Measurements from ENCODE around the gene MRM2.
A peak's percentile ranks its signal among the peaks of the same experiment; 100 is the strongest.
"Not testable (repeated sequence)": the region's sequence is repeated elsewhere in the genome, so short reads cannot be mapped to it uniquely, and the experiment has no call there.

The MRM2 gene

GRCh38 chr7:2241580-2242540, at the start of gene MRM2, which contains the start of gene NUDT1:
MRM2 (minus strand) TSS chr7:2242205; CDS start chr7:2242169, 36 bp downstream.
NUDT1 (plus strand) TSS chr7:2242226; CDS start chr7:2244575, 2,349 bp downstream.
- DNase-seq, result peak; percentile 78

- no peak for DNase-seq
Observed at GRCh38 chr7:2290877-2291276, 48.9 kb upstream of the MRM2 start.

DNA sequence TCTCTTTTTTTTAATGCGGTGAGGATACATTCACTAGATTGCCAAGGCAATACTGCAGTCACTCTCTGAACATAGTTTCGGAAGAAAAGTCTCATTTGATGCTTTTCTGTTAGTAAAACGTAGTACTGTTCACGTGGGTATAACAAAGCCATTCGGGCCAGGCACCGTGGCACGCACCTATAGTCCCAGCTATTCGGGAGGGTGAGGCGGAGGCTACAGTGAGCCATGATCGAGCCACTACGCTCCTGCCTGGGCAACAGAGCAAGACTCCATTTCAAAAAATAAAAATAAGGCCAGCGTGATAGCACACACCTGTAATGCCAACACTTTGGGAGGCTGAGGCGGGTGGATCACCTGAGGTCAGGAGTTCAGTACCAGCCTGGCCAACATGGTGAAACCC, 47.6 kb upstream of the MRM2 start:
- no peak for DNase-seq

GRCh38 chr7:2289111-2289586, 47.1 kb upstream of the MRM2 start:
- no peak for DNase-seq

- DNase-seq, result no peak
Observed at GRCh38 chr7:2288503-2288902, 46.5 kb upstream of the MRM2 start.

GRCh38 chr7:2287745-2288144, 45.7 kb upstream of the MRM2 start:
- DNase-seq, result no peak

DNA sequence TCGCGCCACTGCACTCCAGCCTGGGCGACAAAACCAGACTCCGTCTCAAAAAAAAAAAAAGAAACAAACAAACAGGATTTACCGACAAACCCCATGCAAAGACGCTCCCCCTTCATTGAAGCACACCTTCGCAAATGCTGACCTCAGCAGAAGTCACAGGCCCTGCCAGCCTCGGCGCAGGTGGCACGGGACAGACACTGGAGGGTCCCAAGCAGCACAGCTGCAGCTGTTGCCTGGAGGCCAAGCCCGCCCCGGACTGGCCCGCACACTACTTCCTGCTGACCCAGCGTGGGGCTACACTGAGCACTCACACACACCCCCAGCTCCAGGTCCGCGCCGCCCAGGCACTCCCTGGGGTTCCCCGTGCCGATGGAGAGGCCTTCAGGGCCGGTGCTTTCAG, 41.1 kb upstream of the MRM2 start:
- no peak for DNase-seq

DNA sequence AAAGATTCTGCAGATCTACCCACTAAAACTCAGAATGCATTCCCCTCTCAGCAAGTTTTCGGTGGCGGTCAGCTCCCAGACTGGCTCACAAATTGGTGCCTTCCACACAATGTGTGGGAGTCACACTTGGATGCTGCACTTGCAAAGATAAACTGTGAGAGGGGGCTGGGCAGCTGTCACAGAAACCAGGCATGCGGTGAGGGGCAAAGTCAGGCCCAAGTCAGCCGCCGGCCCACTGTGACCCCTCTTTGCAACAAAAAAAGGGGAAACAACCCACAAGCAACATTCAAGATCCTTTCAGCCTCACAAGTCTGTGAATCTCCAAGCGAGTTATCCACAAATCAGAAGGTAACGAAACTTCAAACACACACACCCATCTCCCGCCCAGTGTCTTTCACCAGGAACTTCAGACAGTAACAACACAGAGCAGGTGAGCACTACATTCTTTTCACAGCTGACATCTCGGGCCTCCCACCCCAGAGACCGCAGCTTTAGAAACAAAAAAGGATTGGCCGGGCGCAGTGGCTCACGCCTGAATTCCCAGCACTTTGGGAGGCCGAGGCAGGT, 40.3 kb upstream of the MRM2 start:
- DNase-seq, result no peak

GRCh38 chr7:2281541-2281940, 39.5 kb upstream of the MRM2 start:
- no peak for DNase-seq

DNA sequence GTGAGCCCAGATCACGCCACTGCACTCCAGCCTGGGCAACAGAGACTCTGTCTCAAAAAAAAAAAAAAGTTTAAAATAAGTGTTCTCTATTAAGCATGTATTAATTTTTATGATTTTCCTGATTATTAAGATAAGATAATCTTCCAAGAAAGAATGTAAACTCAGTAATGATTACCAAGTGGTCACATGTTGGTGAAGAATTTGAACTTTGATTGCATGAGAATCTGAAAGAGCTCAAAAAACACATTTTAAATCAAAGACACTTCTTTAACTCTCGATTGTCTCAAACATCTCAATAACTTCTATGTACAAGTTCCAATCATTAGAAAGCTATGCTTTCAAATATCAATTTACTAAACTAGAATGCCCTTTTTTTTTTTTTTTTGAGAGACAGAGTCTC, 38.4 kb upstream of the MRM2 start:
- no peak for DNase-seq

DNA sequence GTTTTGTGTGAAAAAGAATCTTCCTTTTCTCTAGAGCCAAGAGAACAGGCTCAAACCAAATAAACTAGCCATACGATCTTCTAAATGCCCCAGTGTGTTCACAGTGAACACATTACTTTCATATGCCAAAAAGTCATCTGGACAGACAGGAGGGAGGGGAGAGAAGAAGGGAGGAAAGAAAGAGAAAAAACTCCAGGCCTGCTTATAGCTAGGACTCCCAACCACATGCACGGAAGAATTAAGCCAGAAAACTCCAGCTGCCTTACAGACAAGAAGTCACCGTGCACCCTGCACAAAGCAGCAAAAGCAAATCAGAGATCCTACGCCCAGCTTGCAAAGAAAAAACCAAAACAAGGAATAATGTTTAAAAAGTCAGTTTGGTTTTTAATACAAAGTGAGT, 37.9 kb upstream of the MRM2 start:
- DNase-seq, result no peak

GRCh38 chr7:2278026-2278425, 36.0 kb upstream of the MRM2 start:
- no peak for DNase-seq

- DNase-seq, result no peak
Observed at GRCh38 chr7:2276107-2276506, 34.1 kb upstream of the MRM2 start.

GRCh38 chr7:2275101-2275500, 33.1 kb upstream of the MRM2 start:
- no peak for DNase-seq

DNA sequence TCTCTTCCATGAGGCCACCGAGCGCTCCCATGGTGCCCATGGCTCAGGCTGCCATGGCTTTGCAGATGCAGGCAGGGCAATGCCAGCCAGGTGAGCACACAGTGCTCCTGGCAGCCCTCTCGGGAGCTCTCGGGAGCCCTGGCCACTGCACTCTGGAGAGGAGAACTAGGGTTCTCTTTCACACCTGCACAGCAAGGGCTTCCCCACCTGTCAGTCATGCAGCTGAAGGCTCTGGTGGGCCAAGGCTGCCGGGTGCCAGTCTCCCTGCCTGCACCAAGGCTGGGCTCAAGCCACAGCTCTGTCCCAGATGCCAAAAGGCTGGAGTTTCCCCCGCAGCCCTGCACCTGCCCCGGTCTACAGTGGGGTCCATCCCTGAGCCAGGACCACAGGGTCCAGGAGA, 32.7 kb upstream of the MRM2 start:
- no peak for DNase-seq

DNA sequence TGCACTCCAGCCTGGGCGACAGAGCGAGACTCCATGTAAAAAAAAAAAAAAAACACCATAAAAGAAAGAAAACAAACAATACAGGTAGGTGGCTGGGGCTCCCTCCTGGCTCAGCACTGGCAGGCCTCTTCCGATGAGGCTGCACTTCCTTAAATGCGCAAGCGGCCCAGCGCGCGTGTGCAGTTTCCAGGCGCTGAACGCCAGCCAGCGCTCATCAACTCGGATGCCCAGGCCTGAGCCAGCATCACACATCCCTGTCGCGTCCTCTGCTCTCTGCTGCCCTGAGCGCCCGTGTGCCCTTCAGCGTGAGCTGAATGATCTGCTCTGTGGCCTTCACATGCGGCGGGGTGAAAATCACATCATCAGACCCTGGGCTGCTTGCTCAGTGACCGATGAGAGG, 31.9 kb upstream of the MRM2 start:
- no peak for DNase-seq

- no peak for DNase-seq
Observed at GRCh38 chr7:2272031-2272430, 30.0 kb upstream of the MRM2 start.

- no peak for DNase-seq
Observed at GRCh38 chr7:2271273-2272026, 29.4 kb upstream of the MRM2 start.

DNA sequence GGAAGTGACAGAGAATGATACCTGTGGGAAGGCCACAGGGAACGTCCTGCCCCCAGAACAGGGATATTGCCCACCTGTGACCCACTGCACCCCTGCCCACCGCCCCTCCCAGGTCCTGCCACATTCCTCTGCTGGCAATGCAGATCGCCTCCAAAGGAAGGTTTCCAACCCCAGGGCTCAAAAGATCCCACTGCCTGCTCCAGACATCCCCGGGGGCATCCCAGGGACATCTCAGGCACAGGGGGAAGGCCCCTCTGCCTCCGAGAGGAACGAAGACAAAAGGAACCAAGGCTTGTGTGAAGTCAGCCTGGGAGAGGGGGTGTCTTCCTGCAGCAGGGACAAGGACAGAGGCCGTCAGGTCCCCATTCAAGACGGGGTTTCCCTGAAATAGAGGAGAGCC, 28.5 kb upstream of the MRM2 start:
- DNase-seq, result no peak

DNA sequence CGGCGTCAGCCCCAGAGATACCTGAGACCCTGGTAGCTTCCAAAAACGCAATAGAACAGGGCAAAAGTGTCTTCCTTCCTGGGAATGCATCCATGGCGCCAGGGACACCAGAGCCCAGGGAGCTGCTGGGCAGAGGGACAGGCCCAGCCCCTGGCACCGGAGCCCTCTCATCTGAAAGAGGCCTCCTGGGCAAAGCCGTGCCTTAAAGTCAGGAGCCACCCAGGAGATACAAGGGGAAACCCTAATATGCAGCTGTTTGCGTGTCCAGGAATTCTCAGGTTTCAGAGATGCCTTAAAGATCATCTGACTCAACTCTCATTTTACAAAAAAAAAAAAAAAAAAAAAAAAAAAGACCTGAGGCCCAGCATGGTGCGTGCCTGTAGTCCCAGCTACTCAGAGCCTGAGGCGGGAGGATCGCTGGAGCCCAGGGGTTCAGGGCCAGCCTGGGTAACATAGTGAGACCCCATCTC, 28.0 kb upstream of the MRM2 start:
- no peak for DNase-seq

- not testable (repeated sequence) for DNase-seq
Observed at GRCh38 chr7:2269089-2269990, 27.3 kb upstream of the MRM2 start.

DNA sequence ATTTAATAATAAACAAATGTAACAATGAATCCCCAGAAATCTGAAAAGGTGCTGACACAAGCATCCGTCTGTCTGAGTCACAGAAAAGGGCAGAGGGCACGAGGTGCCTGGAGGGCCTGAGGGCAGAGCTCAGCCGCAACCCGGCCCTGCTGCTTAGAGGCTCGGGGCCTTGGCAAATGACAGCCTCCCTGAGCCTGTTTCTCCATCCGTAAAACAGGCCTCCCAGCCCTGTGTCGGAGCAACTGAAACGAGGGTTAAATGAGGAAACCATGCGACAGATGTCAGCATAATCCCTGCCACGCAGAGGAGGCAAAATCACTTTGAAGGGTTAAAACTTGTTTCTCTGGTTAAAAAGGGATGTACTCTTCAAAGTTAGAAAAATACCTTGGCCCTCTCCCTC, 24.9 kb upstream of the MRM2 start:
- no peak for DNase-seq

Data from hematopoietic multipotent progenitor cell treated with erythropoietin and hydrocortisone succinate and interleukin-3 and kit ligand, for 8 days (in vitro differentiated cells).